HG03066 (cell line): ENCODE results near the gene ETF1.

Experiments used
- ATAC-seq: cut with Tn5 transposase; IDR thresholded peaks from one replicate; pipeline ENCODE4 v1.9.1; 2021; ENCODE audit warnings: low read depth; ENCODE audit not compliant: unreplicated experiment

Gene ETF1

DNA sequence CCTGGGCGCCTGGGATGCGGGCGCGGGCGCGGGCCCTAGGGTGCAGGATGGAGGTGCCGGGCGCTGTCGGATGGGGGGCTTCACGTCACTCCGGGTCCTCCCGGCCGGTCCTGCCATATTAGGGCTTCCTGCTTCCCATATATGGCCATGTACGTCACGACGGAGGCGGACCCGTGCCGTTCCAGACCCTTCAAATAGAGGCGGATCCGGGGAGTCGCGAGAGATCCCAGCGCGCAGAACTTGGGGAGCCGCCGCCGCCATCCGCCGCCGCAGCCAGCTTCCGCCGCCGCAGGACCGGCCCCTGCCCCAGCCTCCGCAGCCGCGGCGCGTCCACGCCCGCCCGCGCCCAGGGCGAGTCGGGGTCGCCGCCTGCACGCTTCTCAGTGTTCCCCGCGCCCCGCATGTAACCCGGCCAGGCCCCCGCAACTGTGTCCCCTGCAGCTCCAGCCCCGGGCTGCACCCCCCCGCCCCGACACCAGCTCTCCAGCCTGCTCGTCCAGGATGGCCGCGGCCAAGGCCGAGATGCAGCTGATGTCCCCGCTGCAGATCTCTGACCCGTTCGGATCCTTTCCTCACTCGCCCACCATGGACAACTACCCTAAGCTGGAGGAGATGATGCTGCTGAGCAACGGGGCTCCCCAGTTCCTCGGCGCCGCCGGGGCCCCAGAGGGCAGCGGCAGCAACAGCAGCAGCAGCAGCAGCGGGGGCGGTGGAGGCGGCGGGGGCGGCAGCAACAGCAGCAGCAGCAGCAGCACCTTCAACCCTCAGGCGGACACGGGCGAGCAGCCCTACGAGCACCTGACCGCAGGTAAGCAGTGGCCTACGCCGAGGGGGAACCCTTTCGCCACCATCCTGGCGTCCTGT is 77.5 kb downstream of the ETF1 start, which contains the start of gene EGR1:
Gene EGR1 (plus strand): TSS at position 219 of the 864 bp plus-strand sequence. CDS start 283 bp downstream, at position 502.
- ATAC-seq: peak; percentile 62

DNA sequence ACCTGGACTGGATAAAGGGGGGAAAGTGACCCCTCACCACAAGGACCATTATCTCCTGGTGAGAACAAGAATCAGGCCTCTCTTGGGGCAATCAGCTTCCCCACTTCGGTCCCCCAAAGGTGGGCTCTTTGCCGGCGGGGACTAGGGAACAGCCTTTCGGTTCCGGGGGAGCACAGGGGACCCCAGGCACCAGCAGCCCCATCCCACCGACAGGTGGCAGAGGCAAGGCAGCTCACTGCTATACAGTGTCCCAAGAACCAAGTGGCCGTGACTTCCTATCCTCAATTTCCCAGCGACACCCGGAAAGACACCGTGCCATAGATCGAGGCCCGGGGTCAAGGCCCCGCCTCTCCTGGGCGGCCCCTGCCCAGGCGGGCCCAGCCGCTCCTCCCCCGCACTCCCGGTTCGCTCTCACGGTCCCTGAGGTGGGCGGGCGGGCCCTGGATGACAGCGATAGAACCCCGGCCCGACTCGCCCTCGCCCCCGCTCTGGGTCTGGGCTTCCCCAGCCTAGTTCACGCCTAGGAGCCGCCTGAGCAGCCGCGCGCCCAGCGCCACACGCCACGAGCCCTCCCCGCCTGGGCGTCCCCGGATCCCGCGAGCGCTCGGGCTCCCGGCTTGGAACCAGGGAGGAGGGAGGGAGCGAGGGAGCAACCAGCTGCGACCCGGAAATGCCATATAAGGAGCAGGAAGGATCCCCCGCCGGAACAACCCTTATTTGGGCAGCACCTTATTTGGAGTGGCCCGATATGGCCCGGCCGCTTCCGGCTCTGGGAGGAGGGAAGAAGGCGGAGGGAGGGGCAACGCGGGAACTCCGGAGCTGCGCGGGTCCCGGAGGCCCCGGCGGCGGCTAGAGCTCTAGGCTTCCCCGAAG is 78.4 kb downstream of the ETF1 start:
- ATAC-seq: peak; percentile 77

DNA sequence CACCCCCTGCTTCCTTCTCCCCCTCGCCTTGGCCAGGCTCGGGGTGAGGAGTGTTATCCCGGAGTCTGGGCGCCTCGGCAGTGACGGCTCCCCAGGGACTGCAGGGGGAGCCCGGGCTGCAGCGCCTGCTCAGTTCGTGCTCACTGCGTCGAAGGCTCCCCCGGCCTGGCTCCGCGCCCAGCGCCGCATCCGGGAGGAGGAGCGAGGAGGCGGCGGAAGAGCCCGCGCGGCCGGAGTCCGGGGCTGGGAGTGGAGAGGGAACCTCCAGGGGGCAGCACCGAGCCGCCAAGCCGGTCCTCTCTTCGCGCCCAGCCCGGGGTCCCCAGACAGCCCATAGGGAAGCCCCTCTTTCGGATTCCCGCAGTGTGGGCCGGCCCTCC is 79.0 kb downstream of the ETF1 start:
- peak; percentile 47 for ATAC-seq

DNA sequence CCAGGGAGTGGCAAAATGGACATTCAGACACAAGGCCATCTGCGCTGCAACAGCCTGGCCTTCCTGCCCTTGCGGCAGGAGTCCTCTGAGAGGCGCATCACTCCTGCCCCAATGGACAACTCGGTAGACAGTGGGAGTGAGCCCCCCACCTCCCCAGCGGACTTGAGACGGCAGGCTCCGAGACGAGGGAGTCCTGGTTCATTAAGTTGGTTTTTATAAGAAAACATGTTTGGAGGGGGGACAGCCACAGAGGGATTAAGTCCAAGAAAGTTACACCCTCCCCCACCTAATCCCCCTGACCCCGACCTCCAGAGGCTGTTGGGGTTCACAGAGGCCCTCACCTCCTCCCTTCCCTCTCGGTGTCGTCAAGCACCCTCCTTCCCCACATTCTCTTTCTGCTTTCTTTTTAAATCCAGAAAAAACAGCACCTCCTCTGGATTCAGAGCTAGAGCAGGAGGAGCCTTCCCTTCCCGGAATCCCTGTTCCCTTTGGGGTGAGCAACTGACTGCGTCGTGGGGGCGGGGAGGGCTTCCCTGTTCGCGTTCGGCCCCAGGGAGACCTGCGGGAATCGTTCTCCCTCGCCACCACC is 79.5 kb downstream of the ETF1 start:
- ATAC-seq: no peak

DNA sequence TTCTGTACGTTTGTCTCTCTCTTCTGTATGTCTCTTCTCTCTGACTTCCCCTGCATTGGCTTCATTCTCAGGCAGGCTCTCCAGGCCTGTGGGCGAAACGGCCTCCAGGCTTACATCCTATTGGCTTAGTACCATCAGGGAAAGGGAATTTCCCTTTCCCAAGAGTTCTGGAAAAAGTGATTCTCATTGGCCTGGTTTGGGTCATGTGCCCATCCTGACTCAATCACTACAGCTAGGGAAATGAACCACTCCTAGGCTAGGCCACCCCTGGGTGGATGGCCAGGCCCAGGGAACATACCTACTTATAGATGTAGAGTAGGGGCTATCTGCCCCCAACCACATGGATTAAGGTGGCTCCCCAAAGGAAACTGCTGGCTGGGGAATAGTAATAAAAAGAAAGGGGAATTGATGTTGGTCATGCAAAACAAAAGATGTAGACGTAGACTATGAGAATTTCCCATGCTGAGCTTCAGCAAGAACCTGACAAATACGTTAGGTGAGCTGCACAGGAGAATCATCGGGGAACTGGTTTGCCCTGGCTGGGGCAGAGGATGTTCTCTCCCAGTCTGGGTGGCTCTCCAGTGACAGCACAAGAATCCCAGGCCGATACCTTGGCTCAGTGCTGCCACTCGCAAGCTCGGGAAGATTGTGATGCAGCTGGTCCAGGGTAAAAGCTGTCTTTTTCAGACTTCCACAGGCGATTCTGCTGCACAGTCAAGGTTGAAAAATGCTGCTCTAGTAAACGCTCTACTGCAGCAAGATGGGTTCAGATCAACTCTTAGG is 81.5 kb downstream of the ETF1 start:
- ATAC-seq: no peak

DNA sequence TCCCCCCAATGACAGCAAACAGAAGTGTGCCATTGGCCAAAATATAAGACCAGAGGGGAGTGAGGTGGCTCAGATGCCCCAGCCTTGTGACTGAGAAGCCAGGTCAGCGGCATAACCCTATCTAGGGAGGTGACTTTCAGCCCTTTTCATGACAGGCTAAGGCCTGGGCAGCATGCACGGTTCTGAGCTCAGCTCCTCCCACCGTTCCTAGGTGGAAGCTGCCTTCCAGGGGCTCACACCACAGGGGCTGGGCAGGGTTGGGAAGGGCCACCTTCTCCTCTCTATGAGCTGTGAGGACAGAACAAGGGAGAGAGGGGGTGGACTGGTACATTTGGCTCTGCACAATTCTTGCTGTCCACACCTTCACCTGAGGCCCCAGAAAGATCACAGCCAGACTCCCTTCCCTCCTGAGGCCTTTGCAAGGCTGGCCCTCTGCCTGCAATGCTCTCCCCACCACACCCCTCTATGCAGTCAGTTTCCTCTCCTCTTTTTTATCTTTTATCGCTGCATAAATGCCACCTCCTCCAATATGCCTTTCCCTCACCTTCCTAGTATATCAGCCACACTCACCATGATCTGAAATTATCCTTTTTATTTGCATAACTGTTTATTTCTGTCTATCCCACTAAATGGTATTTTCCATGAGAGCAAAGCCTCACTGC is 82.9 kb downstream of the ETF1 start:
- no peak for ATAC-seq

DNA sequence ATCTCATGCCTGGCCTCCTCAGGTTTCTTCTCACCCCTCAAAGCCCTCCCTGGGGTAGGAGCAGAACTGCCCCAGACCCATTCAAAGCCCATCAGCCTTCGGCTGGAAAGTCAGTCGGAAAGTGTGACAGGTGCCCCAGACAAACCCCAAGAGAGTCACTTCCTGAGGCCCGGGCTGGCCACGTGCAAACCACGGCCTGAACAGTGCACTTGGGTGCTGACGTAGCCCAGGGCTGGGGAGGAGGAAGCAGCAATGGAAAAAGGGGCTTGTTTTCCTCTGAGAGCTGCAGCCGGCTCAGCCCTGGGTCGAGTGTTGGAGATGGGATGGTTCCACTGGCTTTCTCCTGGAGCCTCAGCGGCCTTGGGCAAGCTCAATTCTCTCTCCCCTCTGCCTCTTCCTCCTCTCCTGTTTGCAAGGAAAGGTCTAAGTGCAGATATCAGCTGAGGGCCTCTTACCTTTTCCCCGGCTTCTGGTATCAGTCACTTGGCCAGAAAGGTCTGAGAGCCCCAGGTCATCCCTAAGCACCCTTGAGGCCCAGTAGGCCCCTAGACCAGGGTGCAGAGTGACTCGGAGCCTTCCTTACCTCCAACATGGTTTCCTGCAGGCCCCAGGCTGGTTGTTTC is 83.6 kb downstream of the ETF1 start:
- no peak for ATAC-seq

DNA sequence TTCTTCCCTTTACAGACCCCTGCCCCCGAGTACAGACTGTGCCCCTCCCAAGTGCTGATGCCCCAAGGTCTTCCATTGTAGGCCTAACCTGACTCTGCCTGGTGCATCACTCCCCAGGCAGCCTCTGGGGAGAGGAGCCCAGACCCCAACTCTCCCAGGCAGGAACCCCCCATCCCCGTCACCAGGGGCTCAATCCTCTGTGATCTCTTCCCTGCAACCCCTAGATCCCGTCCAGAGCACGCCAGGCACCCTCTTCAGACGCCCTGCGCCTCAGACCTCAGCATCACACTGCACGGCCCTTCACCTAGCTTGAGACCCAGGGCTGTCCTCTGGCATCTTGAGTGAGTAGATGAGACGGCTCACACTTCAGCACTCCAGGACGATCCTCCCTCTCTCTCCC is 84.2 kb downstream of the ETF1 start:
- ATAC-seq: no peak

DNA sequence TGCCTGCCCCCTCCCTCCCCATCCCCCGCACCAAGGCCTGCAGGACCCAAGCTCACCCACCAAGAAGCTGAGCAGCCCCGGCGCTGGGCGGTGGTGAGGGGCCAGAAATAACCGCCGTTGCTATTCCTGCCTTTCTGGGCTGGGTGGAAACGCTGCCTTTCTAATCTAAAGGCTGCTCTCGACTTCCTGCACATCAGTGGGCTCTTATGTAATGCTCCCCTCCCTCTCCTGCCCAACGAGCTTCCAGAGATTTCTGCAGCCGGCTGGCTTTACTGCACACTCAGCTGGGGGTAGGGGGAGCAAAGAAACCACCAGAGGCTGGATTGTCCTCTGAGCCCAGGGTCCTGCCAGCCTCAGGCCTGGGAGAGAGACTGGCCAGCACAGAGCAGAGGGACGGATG is 84.7 kb downstream of the ETF1 start:
- ATAC-seq: no peak

DNA sequence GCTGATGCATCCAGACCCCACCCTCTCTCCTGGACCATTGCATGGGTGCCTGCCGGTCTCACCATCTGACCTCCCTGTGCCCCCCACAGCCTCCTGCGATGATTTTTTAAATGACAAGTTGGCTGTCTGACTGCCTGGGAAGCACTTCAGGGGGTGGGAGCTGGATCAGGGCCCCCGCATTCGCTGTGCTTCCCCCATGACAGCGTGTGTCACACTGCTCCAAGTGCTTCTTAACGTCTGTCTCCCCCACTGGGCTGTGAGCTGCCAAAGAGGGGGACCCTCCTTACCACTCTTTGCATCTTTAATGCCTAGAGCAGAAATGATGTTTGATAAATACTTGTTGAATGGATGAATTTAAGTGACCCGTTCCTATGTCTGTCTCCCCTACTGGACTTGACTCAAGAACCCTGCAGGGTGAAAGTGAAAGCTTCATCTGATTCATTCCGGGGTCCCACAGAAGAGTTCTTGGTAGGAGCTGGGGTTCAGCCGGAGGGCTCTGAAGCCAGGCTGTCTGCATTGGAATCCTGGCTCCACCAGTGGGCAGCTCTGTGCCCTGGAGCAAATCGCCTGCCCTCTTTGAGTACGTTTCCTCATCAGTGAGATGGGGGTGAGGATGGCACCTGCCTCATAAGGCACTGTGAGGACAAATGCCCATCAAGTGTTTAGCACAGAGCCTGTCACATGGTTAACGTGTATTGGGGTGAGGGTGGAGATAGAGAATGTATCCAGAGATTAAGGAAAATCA is 85.3 kb downstream of the ETF1 start:
- ATAC-seq: no peak
